WTC11 (cell line): ENCODE measurements around the gene PIP4P1. TPM values are rescaled to one million over a fixed set of nuclear protein-coding genes. Genes with fewer than 3 reads are reported as not detected.

Experiments
- ATAC-seq: fragments of 200-7000 bp; cut with Tn5 transposase; 2 replicates; pipeline ENCODE4 v1.10.0; 2021; ENCODE audit warnings: mild to moderate bottlenecking, moderate library complexity
- CTCF ChIA-PET: fragments of 300-600 bp; sonication (Branson Sonifier 250); formaldehyde crosslinking; loops from one replicate; lab custom pipeline; 2021; ENCODE audit warnings: antibody characterized with exemption; lab: Charles Lee
- POLR2A ChIA-PET: fragments of 350-600 bp; sonication (Branson Sonifier 250); formaldehyde crosslinking; loops from one replicate; lab custom pipeline; 2021; ENCODE audit warnings: antibody characterized with exemption; lab: Charles Lee
- DNase-seq: peaks from one replicate; pipeline ENCODE4 v3.0.0; 2021; ENCODE audit warnings: low spot score
- H3K27ac Mint-ChIP-seq: 2 replicates; pipeline ENCODE4 v1.8.0; 2021; ENCODE audit warnings: mixed read lengths
- H3K27me3 Mint-ChIP-seq: 2 replicates; pipeline ENCODE4 v1.8.0; 2021; ENCODE audit warnings: low read depth, mild to moderate bottlenecking, moderate library complexity, mixed read lengths
- H3K36me3 Mint-ChIP-seq: 2 replicates; pipeline ENCODE4 v1.8.0; 2021; ENCODE audit warnings: mixed read lengths
- H3K4me1 Mint-ChIP-seq: 2 replicates; pipeline ENCODE4 v1.8.0; 2022; ENCODE audit warnings: mixed read lengths
- H3K4me3 Mint-ChIP-seq: 2 replicates; pipeline ENCODE4 v1.8.0; 2021; ENCODE audit warnings: mild to moderate bottlenecking, moderate library complexity, mixed read lengths
- H3K9me3 Mint-ChIP-seq: 2 replicates; pipeline ENCODE4 v1.8.0; 2021; ENCODE audit warnings: mixed read lengths
- ATF1 ChIP-seq: sonication (generic); formaldehyde crosslinking; IDR thresholded peaks from 2 replicates; pipeline ENCODE4 v1.8.1; 2023; ENCODE audit warnings: mild to moderate bottlenecking, moderate library complexity, missing genetic modification reagents
- CBFB ChIP-seq: sonication (generic); formaldehyde crosslinking; IDR thresholded peaks from 2 replicates; pipeline ENCODE4 v1.8.1; 2022; ENCODE audit warnings: mild to moderate bottlenecking, low read depth, missing genetic modification reagents
- EMX1 ChIP-seq: fragments of 250-450 bp; sonication (Bioruptor Pico); IDR thresholded peaks from 2 replicates; pipeline ENCODE4 v1.8.0; 2021; ENCODE audit warnings: mild to moderate bottlenecking
- ERG ChIP-seq: fragments of 250-450 bp; sonication (Bioruptor Pico); IDR thresholded peaks from 2 replicates; pipeline ENCODE4 v1.8.0; 2021; ENCODE audit warnings: mild to moderate bottlenecking
- FOXP4 ChIP-seq: sonication (generic); formaldehyde crosslinking; IDR thresholded peaks from 2 replicates; pipeline ENCODE4 v1.8.0; 2022; ENCODE audit warnings: mild to moderate bottlenecking, missing genetic modification reagents
- JUN ChIP-seq: sonication (generic); formaldehyde crosslinking; IDR thresholded peaks from 2 replicates; pipeline ENCODE4 v1.8.0; 2023; ENCODE audit warnings: mild to moderate bottlenecking, missing genetic modification reagents
- KAT7 ChIP-seq: sonication (generic); formaldehyde crosslinking; IDR thresholded peaks from 2 replicates; pipeline ENCODE4 v1.8.1; 2023; ENCODE audit warnings: missing genetic modification reagents, mild to moderate bottlenecking, borderline replicate concordance
- MAX ChIP-seq: sonication (generic); formaldehyde crosslinking; IDR thresholded peaks from 2 replicates; pipeline ENCODE4 v1.8.0; 2022; ENCODE audit warnings: mild to moderate bottlenecking, missing genetic modification reagents
- MLX ChIP-seq: sonication (generic); formaldehyde crosslinking; IDR thresholded peaks from 2 replicates; pipeline ENCODE4 v1.8.1; 2023; ENCODE audit warnings: mild to moderate bottlenecking, missing genetic modification reagents, moderate library complexity
- MXD4 ChIP-seq: fragments of 250-450 bp; sonication (Bioruptor Pico); IDR thresholded peaks from 2 replicates; pipeline ENCODE4 v1.8.0; 2021; ENCODE audit warnings: mild to moderate bottlenecking, moderate library complexity, borderline replicate concordance
- PRDM15 ChIP-seq: sonication (generic); formaldehyde crosslinking; IDR thresholded peaks from 2 replicates; pipeline ENCODE4 v1.8.0; 2022; ENCODE audit warnings: missing genetic modification reagents
- PREB ChIP-seq: sonication (generic); formaldehyde crosslinking; IDR thresholded peaks from 2 replicates; pipeline ENCODE4 v1.8.1; 2022; ENCODE audit warnings: mild to moderate bottlenecking, missing genetic modification reagents, moderate library complexity, borderline replicate concordance
- RELA ChIP-seq: sonication (generic); formaldehyde crosslinking; IDR thresholded peaks from 2 replicates; pipeline ENCODE4 v1.8.1; 2022; ENCODE audit warnings: missing genetic modification reagents, mild to moderate bottlenecking, borderline replicate concordance
- SMAD4 ChIP-seq: sonication (generic); formaldehyde crosslinking; IDR thresholded peaks from 2 replicates; pipeline ENCODE4 v1.8.0; 2022; ENCODE audit warnings: mild to moderate bottlenecking, missing genetic modification reagents
- SOX15 ChIP-seq: fragments of 250-450 bp; sonication (Bioruptor Pico); IDR thresholded peaks from 2 replicates; pipeline ENCODE4 v1.9.0; 2021; ENCODE audit warnings: mild to moderate bottlenecking
- TP53 ChIP-seq: sonication (generic); formaldehyde crosslinking; IDR thresholded peaks from 2 replicates; pipeline ENCODE4 v1.8.1; 2023; ENCODE audit warnings: mild to moderate bottlenecking, missing genetic modification reagents
- ZBTB43 ChIP-seq: sonication (generic); formaldehyde crosslinking; IDR thresholded peaks from 2 replicates; pipeline ENCODE4 v1.8.1; 2023; ENCODE audit warnings: mild to moderate bottlenecking, missing genetic modification reagents
- ZNF121 ChIP-seq: sonication (generic); formaldehyde crosslinking; IDR thresholded peaks from 2 replicates; pipeline ENCODE4 v1.8.0; 2023; ENCODE audit warnings: missing genetic modification reagents
- ZNF138 ChIP-seq: sonication (generic); formaldehyde crosslinking; conservative IDR thresholded peaks from 2 replicates; pipeline ENCODE4 v1.8.1; 2022; ENCODE audit warnings: mild to moderate bottlenecking, moderate library complexity, missing genetic modification reagents
- ZNF263 ChIP-seq: sonication (generic); formaldehyde crosslinking; IDR thresholded peaks from 2 replicates; pipeline ENCODE4 v1.8.1; 2022; ENCODE audit warnings: low read depth, mild to moderate bottlenecking, moderate library complexity, missing genetic modification reagents
- ZSCAN18 ChIP-seq: fragments of 250-450 bp; sonication (Bioruptor Pico); IDR thresholded peaks from 2 replicates; pipeline ENCODE4 v2.1.2; 2022; ENCODE audit warnings: mild to moderate bottlenecking, moderate library complexity
- total RNA-seq: library from RNA; stranded (reverse); gene quantifications from 3 replicates; pipeline ENCODE4 v1.2.3, GENCODE V29; 2021

The PIP4P1 gene
- total RNA-seq, 1 experiment from 2014 or later, result 34.1 TPM

- ChIA-PET CTCF (no interaction called here), POLR2A (no interaction called here)
- no peaks in the 10 kb centered on the region for H3K9me3 Mint-ChIP-seq
- H3K4me3 Mint-ChIP-seq, result no peak overlapping the region
- peaks cover 8% of the 10 kb centered on the region for H3K4me1 Mint-ChIP-seq
- H3K36me3 Mint-ChIP-seq, result peaks cover 58% of the 10 kb centered on the region
- H3K27me3 Mint-ChIP-seq, result no peaks in the 10 kb centered on the region
- TF ChIP-seq ZNF121 (CRISPR knock-in tag) (no peak), SOX15 (no peak), FOXP4 (no peak), TP53 (CRISPR knock-in tag) (no peak), EMX1 (CRISPR knock-in tag) (no peak), PREB (CRISPR knock-in tag) (no peak), ZBTB43 (CRISPR knock-in tag) (no peak), ATF1 (CRISPR knock-in tag) (no peak)
- ATAC-seq, result no peak
- DNase-seq, result no peak
- no peak overlapping the region for H3K27ac Mint-ChIP-seq
These were observed 15.5 kb upstream of the PIP4P1 start for GRCh38 chr14:20476776-20477175.

GRCh38 chr14:20472536-20473169 lies 11.4 kb upstream of the PIP4P1 start:
- Mint-ChIP-seq H3K4me3 (no peak overlapping the region), H3K4me1 (peaks cover 19% of the 10 kb centered on the region), H3K27ac (no peak overlapping the region), H3K36me3 (peaks cover 59% of the 10 kb centered on the region), H3K27me3 (0 out of 2 replicates have a peak, but pooled peaks cover 2% of the 10 kb centered on the region), H3K9me3 (no peaks in the 10 kb centered on the region)
- CTCF ChIA-PET, result no interaction called here
- DNase-seq, result no peak
- ATAC-seq, result no peak
- POLR2A ChIA-PET, result no interaction called here
- TF ChIP-seq SMAD4 (CRISPR knock-in tag) (no peak), PRDM15 (CRISPR knock-in tag) (no peak), JUN (CRISPR knock-in tag) (no peak), CBFB (CRISPR knock-in tag) (no peak), ZNF263 (CRISPR knock-in tag) (no peak), MAX (CRISPR knock-in tag) (no peak), RELA (no peak), MXD4 (no peak), ZNF138 (CRISPR knock-in tag) (no peak), TP53 (CRISPR knock-in tag) (no peak), KAT7 (CRISPR knock-in tag) (no peak), MLX (CRISPR knock-in tag) (no peak), ZSCAN18 (CRISPR knock-in tag) (no peak), ERG (no peak)
